Measurements from ENCODE around the gene KIAA1614.

- TF ChIP-seq CTCF (IDR thresholded peaks at IDR 0.05; ENCODE audit: insufficient read depth, low read length) (no peak), POLR2AphosphoS5 (IDR thresholded peaks at IDR 0.05; ENCODE audit: low read depth) (no peak), GABPA (IDR thresholded peaks at IDR 0.05; ENCODE audit: low read depth) (no peak)
These were observed 42.1 kb downstream of the KIAA1614 start for GRCh38 chr1:180954801-180955165.

All from HL-60 (cell line).